ENCODE results near the gene RASEF. TPM values are rescaled to one million over a fixed set of nuclear protein-coding genes. Genes with fewer than 3 reads are reported as not detected.

The RASEF gene
- total RNA-seq, 3 donors from 2014 or later = 17.2 to 40.7 (median 37.6) TPM

DNA sequence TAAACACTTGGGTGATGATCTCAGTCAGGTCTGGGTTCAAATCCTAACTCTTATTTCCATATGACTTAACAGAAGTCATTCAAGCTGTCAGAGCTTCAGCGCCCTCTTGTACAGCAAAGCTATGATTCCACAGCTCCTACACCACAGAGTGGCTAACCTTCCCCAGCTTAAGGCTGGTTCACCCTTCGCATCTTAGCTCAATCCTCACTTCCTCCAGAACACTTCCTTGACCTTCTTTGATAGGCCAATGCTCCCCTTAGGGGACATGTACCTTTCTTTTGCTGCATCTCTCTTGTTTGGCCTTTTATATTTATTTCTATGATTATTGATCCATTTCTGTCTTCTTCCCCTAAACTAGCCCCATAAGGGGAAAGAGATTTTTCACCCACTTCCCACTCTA lies 57.0 kb downstream of the RASEF start:
- no peak for DNase-seq
- Histone ChIP-seq H3K4me1 (ENCODE audit: low read depth) (no peaks in the 10 kb centered on the region), H3K9me3 (no peaks in the 10 kb centered on the region), H3K36me3 (ENCODE audit: low read depth) (no peaks in the 10 kb centered on the region), H3K4me3 (no peak overlapping the region)
- no peak for ATAC-seq
- intact Hi-C loops (cut with DNase I, micrococcal nuclease) = no loop called here
- TF ChIP-seq CTCF (IDR thresholded peaks at IDR 0.05) = no peak

GRCh38 chr9:83005361-83005760 lies 57.6 kb downstream of the RASEF start:
- no peak for TF ChIP-seq CTCF (IDR thresholded peaks at IDR 0.05)
- no peak for ATAC-seq
- Histone ChIP-seq H3K4me1 (ENCODE audit: low read depth) (no peaks in the 10 kb centered on the region), H3K4me3 (no peak overlapping the region), H3K9me3 (no peaks in the 10 kb centered on the region), H3K36me3 (ENCODE audit: low read depth) (no peaks in the 10 kb centered on the region)
- intact Hi-C loops (cut with DNase I, micrococcal nuclease) = no loop called here
- DNase-seq = no peak

DNA sequence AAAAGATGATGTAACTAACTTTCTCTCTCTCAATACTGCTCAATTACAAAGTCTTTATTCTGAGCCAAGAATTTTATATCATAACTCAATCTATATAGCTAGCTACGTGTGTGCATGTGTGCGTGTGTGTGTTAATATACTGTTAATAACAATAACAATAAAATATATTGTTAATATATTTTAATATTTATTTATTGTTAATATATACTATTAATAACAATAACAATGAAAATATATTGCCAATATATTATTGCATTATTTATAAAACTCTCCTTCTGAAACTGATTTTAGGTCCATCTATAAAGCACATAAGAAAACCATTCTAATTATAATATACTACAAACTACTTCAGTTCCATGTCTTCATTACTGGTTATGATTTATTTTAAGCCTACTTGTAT lies 60.6 kb downstream of the RASEF start:
- no peak for DNase-seq
- Histone ChIP-seq H3K36me3 (ENCODE audit: low read depth) (no peaks in the 10 kb centered on the region), H3K9me3 (no peaks in the 10 kb centered on the region), H3K4me1 (ENCODE audit: low read depth) (no peaks in the 10 kb centered on the region), H3K4me3 (no peak overlapping the region)
- TF ChIP-seq CTCF (IDR thresholded peaks at IDR 0.05) = no peak
- no peak for ATAC-seq
- intact Hi-C loops (cut with DNase I, micrococcal nuclease) = no loop called here

DNA sequence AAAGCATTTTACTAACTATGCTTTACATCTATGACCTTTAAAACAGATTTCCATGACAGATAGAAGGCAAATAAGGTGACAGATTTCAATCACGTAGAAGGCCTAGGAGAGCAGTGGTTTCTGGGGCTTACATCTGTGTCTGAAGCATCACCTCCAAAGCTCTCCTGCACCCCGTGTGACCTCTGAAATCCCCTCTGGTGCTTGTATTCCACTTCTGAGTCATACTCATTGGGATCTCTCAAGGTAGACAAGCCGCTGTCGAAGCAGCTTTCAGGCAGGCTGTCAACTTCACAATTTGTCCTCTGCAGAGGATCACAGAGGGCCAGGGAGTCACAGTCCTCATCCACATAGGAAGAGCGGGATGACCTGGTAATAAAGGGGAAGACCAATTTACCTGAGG lies 62.2 kb downstream of the RASEF start:
- Histone ChIP-seq H3K4me1 (ENCODE audit: low read depth) (no peaks in the 10 kb centered on the region), H3K36me3 (ENCODE audit: low read depth) (no peaks in the 10 kb centered on the region), H3K9me3 (no peaks in the 10 kb centered on the region), H3K4me3 (no peak overlapping the region)
- ATAC-seq (no peak), DNase-seq (no peak)
- no peak for TF ChIP-seq CTCF (IDR thresholded peaks at IDR 0.05)
- intact Hi-C loops (cut with DNase I, micrococcal nuclease) = no loop called here

DNA sequence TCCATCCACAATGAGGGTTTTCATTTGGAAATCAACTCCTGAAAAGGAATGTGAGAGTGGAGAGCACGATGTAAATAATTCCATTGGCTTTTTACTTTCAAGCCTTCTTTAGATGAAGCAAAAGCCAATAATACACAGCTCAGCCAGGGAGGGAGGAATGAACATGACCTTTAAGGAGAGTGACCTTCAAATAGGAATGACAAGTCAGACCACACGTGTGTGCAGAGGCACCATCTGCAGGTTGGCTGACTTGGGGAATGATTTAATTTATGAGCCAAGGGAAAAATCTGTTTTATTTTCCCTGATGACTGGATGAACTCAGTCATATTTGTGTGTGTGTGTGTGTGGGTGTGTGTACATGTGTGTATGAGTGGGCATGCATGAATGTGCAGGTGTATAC lies 64.5 kb downstream of the RASEF start:
- no peak for TF ChIP-seq CTCF (IDR thresholded peaks at IDR 0.05)
- intact Hi-C loops (cut with DNase I, micrococcal nuclease) = no loop called here
- ATAC-seq = no peak
- Histone ChIP-seq H3K36me3 (ENCODE audit: low read depth) (no peaks in the 10 kb centered on the region), H3K9me3 (no peaks in the 10 kb centered on the region), H3K4me3 (no peak overlapping the region), H3K4me1 (ENCODE audit: low read depth) (no peaks in the 10 kb centered on the region)
- no peak for DNase-seq

DNA sequence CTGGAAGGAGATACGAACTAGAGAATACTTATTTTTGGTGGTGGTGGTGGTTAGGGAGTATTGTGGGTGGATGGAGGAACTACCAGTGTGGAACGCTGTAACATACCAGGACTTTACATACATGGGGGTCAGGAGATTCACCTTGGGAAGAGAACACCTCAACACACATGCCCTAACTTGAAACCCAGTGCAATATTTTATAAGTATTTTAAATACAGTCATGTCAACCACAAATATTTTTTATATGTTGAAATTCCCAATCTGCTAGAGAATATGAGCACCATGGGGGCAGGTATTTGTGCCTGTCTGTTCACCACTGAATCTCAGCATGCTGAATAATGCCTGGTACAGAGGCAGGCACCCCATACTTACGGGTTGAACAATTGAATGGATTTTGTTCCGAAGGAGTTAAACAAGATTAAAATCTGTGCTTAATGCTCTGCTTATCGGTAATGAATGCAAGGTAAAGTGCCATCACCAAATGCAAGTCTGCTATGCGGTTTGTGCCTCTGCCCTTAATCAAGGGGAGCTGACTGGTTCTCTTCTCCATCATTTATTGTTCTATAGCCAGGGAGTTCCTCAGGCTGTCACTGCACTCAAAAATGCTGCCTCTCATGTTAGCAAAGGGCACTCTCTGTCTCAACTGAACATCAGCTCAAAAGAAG lies 65.3 kb downstream of the RASEF start:
- no peaks in the 10 kb centered on the region for H3K36me3 ChIP-seq (ENCODE audit: low read depth)
- ATAC-seq (no peak), DNase-seq (no peak)
- intact Hi-C loops (cut with DNase I, micrococcal nuclease) = no loop called here
- no peaks in the 10 kb centered on the region for H3K4me1 ChIP-seq (ENCODE audit: low read depth)
- no peaks in the 10 kb centered on the region for H3K9me3 ChIP-seq
- no peak for TF ChIP-seq CTCF (IDR thresholded peaks at IDR 0.05)
- H3K4me3 ChIP-seq = no peak overlapping the region

All from mucosa of descending colon (tissue), 3 donors.